HEK293 (cell line): ENCODE data around the gene SHISA5.

Experiments
- CTCF ChIA-PET: fragments of 350-600 bp; formaldehyde crosslinking; extraction: SDS; loops from one replicate; lab custom pipeline; 2021; ENCODE audit warnings: antibody characterized with exemption; lab: Yijun Ruan, JAX
- POLR2A ChIA-PET: fragments of 300-600 bp; formaldehyde crosslinking; extraction: SDS; loops from one replicate; lab custom pipeline; 2020; ENCODE audit warnings: antibody characterized with exemption, inconsistent platforms; lab: Yijun Ruan, JAX
- H3K27ac ChIP-seq: fragments of 200-500 bp; sonication (Bioruptor generic); 2 replicates; pipeline ENCODE4 v1.5.1; 2014; ENCODE audit warnings: low read depth, low read length, control low read depth, inconsistent platforms; ENCODE audit errors: extremely low read depth
- H3K36me3 ChIP-seq, 2 experiments: fragments of 200-500 bp in 1 of 2; sonication (Bioruptor generic) in 1 of 2; 1 replicate in 1 of 2; 2 replicates in 1 of 2; pipeline ENCODE4 v1.5.1; 2014 to 2017; ENCODE audit warnings: inconsistent platforms in 2 of 2, low read length in 2 of 2; ENCODE audit not compliant: control insufficient read depth in 2 of 2, insufficient read depth in 1 of 2
- H3K4me1 ChIP-seq: fragments of 200-500 bp; sonication (Bioruptor generic); 2 replicates; pipeline ENCODE4 v1.5.1; 2014; ENCODE audit warnings: mild to moderate bottlenecking, low read length, inconsistent platforms; ENCODE audit not compliant: control insufficient read depth, insufficient read depth
- H3K4me3 ChIP-seq: 2 replicates; pipeline ENCODE4 v1.5.1; 2011; ENCODE audit warnings: low read depth, mild to moderate bottlenecking, control low read depth, low read length, moderate library complexity
- H3K9me3 ChIP-seq: fragments of 200-500 bp; sonication (Bioruptor generic); 2 replicates; pipeline ENCODE4 v1.5.1; 2014; ENCODE audit warnings: low read depth, low read length, inconsistent platforms; ENCODE audit not compliant: control insufficient read depth, insufficient read depth
- GLIS1 ChIP-seq: fragments of 450-650 bp; formaldehyde crosslinking; IDR thresholded peaks from 2 replicates; pipeline ENCODE4 v1.5.1; 2016; ENCODE audit warnings: missing biosample characterization, missing genetic modification characterization
- HOXC10 ChIP-seq: sonication (generic); formaldehyde crosslinking; IDR thresholded peaks from 2 replicates; pipeline ENCODE4 v1.8.1; 2023; ENCODE audit warnings: mild to moderate bottlenecking, missing genetic modification reagents
- KLF17 ChIP-seq: fragments of 450-650 bp; formaldehyde crosslinking; IDR thresholded peaks from 2 replicates; pipeline ENCODE4 v1.5.1; 2016; ENCODE audit warnings: missing biosample characterization, missing genetic modification characterization
- SCRT1 ChIP-seq: fragments of 450-650 bp; formaldehyde crosslinking; IDR thresholded peaks from 2 replicates; pipeline ENCODE4 v1.5.1; 2016; ENCODE audit warnings: missing biosample characterization, missing genetic modification characterization, borderline replicate concordance
- SCRT2 ChIP-seq: fragments of 450-650 bp; formaldehyde crosslinking; IDR thresholded peaks from 2 replicates; pipeline ENCODE4 v1.5.1; 2016; ENCODE audit warnings: missing biosample characterization, missing genetic modification characterization
- TCF7L2 ChIP-seq: IDR thresholded peaks from 2 replicates; pipeline ENCODE4 v1.6.1; 2011; ENCODE audit warnings: low read depth, mild to moderate bottlenecking, inconsistent platforms, low read length, moderate library complexity, borderline replicate concordance
- TSHZ1 ChIP-seq: fragments of 450-650 bp; formaldehyde crosslinking; IDR thresholded peaks from 2 replicates; pipeline ENCODE4 v1.5.1; 2016; ENCODE audit warnings: missing biosample characterization, missing genetic modification characterization, borderline replicate concordance
- ZBTB17 ChIP-seq: fragments of 450-650 bp; formaldehyde crosslinking; IDR thresholded peaks from 2 replicates; pipeline ENCODE4 v1.5.1; 2016; ENCODE audit warnings: missing biosample characterization, missing genetic modification characterization
- ZFP41 ChIP-seq: fragments of 450-650 bp; formaldehyde crosslinking; IDR thresholded peaks from 2 replicates; pipeline ENCODE4 v1.5.1; 2016; ENCODE audit warnings: missing biosample characterization, missing genetic modification characterization, borderline replicate concordance
- ZNF174 ChIP-seq: fragments of 450-650 bp; formaldehyde crosslinking; IDR thresholded peaks from 2 replicates; pipeline ENCODE4 v1.5.0; 2017; ENCODE audit warnings: missing biosample characterization, mild to moderate bottlenecking, missing genetic modification characterization
- ZNF18 ChIP-seq: fragments of 450-650 bp; formaldehyde crosslinking; IDR thresholded peaks from 2 replicates; pipeline ENCODE4 v1.5.1; 2016; ENCODE audit warnings: missing biosample characterization, missing genetic modification characterization
- ZNF266 ChIP-seq: fragments of 450-650 bp; formaldehyde crosslinking; IDR thresholded peaks from 2 replicates; pipeline ENCODE4 v1.5.1; 2016; ENCODE audit warnings: missing biosample characterization, missing genetic modification characterization, low read depth
- ZNF280D ChIP-seq: fragments of 450-650 bp; formaldehyde crosslinking; IDR thresholded peaks from 2 replicates; pipeline ENCODE4 v1.5.1; 2016; ENCODE audit warnings: missing biosample characterization, missing genetic modification characterization
- ZNF391 ChIP-seq: fragments of 450-650 bp; formaldehyde crosslinking; IDR thresholded peaks from 2 replicates; pipeline ENCODE4 v1.5.1; 2016; ENCODE audit warnings: low read depth, missing biosample characterization, missing genetic modification characterization, borderline replicate concordance
- ZNF449 ChIP-seq: fragments of 450-650 bp; formaldehyde crosslinking; IDR thresholded peaks from 2 replicates; pipeline ENCODE4 v1.5.1; 2017; ENCODE audit warnings: missing biosample characterization, mild to moderate bottlenecking, missing genetic modification characterization, moderate library complexity
- ZNF514 ChIP-seq: fragments of 450-650 bp; formaldehyde crosslinking; IDR thresholded peaks from 2 replicates; pipeline ENCODE4 v1.5.1; 2016; ENCODE audit warnings: missing biosample characterization, missing genetic modification characterization
- ZNF654 ChIP-seq: fragments of 450-650 bp; formaldehyde crosslinking; IDR thresholded peaks from 2 replicates; pipeline ENCODE4 v1.5.1; 2016; ENCODE audit warnings: low read depth, missing biosample characterization, missing genetic modification characterization
- ZSCAN4 ChIP-seq: fragments of 450-650 bp; formaldehyde crosslinking; IDR thresholded peaks from 2 replicates; pipeline ENCODE4 v1.5.1; 2017; ENCODE audit warnings: missing biosample characterization, missing genetic modification characterization

SHISA5 gene

GRCh38 chr3:48511551-48511950 is 7.6 kb upstream of the SHISA5 start:
- Histone ChIP-seq H3K9me3 (no peaks in the 10 kb centered on the region), H3K4me1 (no peaks in the 10 kb centered on the region), H3K4me3 (no peak overlapping the region), H3K36me3 (no peaks in the 10 kb centered on the region), H3K27ac (no peak overlapping the region)
- POLR2A ChIA-PET = no interaction called here
- CTCF ChIA-PET = interaction anchor here (0.6 to 5.0 kb wide), 5 partner anchors 18 to 111 kb away, joined by 3 to 29 read pairs (median 3); no protein-coding TSS in a partner anchor
- TF ChIP-seq ZNF654 = no peak
- TF ChIP-seq ZSCAN4 (tag by site-specific recombination) = no peak
- TF ChIP-seq TSHZ1 (tag by site-specific recombination) = no peak
- TF ChIP-seq ZNF266 (tag by site-specific recombination) = no peak
- TF ChIP-seq HOXC10 = no peak
- no peak for TF ChIP-seq ZNF18
- no peak for TF ChIP-seq ZNF174 (tag by site-specific recombination)
- no peak for TF ChIP-seq ZFP41 (tag by site-specific recombination)
- TF ChIP-seq ZNF280D (tag by site-specific recombination) = no peak
- TF ChIP-seq TCF7L2 = no peak
- no peak for TF ChIP-seq KLF17 (tag by site-specific recombination)

- no peaks in the 10 kb centered on the region for H3K36me3 ChIP-seq
- no peak overlapping the region for H3K27ac ChIP-seq
- POLR2A ChIA-PET = interaction anchor here (0.5 to 1.5 kb wide), 7 partner anchors 41 to 240 kb away, joined by 3 to 4 read pairs (median 3); partner anchors contain the start of gene ATRIP
- no peaks in the 10 kb centered on the region for H3K4me1 ChIP-seq
- CTCF ChIA-PET = interaction anchor here (0.6 to 5.0 kb wide), 14 partner anchors 10 to 128 kb away, joined by 3 to 29 read pairs (median 3); partner anchors contain the start of genes ATRIP and SLC26A6
- no peaks in the 10 kb centered on the region for H3K9me3 ChIP-seq
- H3K4me3 ChIP-seq = no peak overlapping the region
- TF ChIP-seq ZNF449 (tag by site-specific recombination) (peak; percentile 41), SCRT1 (peak; percentile 85), GLIS1 (tag by site-specific recombination) (peak; percentile 74), ZBTB17 (tag by site-specific recombination) (peak; percentile 47; the same call in 1 of the 2 replicates), SCRT2 (tag by site-specific recombination) (peak; percentile 86), ZNF514 (tag by site-specific recombination) (no peak), ZNF391 (tag by site-specific recombination) (no peak)
Observed at GRCh38 chr3:48507256-48508061, 3.5 kb upstream of the SHISA5 start.
